GM12878 (cell line): ENCODE data around the gene ADH1C. TPM values are rescaled to one million over a fixed set of nuclear protein-coding genes. Genes with fewer than 3 reads are reported as not detected.

ENCODE experiments used
- ATAC-seq: fragments of 200-7000 bp; cut with Tn5 transposase; 3 replicates; pipeline ENCODE4 v1.9.1; 2020; ENCODE audit warnings: mild to moderate bottlenecking, moderate library complexity
- BruUV-seq: library from RNA; stranded (reverse); fragments of 400-500 nt; replicated peaks from 2 replicates; lab custom pipeline; 2021; lab: Mats Ljungman, UMichigan
- CTCF ChIA-PET: fragments of 300-600 bp; sonication (Branson Sonifier 250); formaldehyde crosslinking; extraction: SDS; loops from one replicate; lab custom pipeline; 2021; ENCODE audit warnings: inconsistent platforms; lab: Yijun Ruan, JAX
- POLR2A ChIA-PET: fragments of 350-600 bp; formaldehyde crosslinking; extraction: SDS; loops from one replicate; lab custom pipeline; 2021; ENCODE audit warnings: inconsistent platforms; lab: Charles Lee
- RAD21 ChIA-PET: fragments of 300-600 bp; sonication (Branson Sonifier 250); formaldehyde crosslinking; loops from one replicate; lab custom pipeline; 2023; ENCODE audit warnings: antibody characterized with exemption; ENCODE audit not compliant: unreplicated experiment; lab: Charles Lee
- SMC1A ChIA-PET: fragments of 300-600 bp; sonication (Branson Sonifier 250); formaldehyde crosslinking; loops from one replicate; lab custom pipeline; 2023; ENCODE audit not compliant: unreplicated experiment, uncharacterized antibody; lab: Charles Lee
- DNase-seq: peaks from one replicate; pipeline ENCODE4 v3.0.0-alpha.2; 2011; ENCODE audit warnings: low read depth, low spot score
- FAIRE-seq: peaks from 3 replicates; lab custom pipeline; 2011; peaks lifted over from hg19 to GRCh38; lab: Jason Lieb, UNC
- H2AFZ ChIP-seq: 2 replicates; pipeline ENCODE4 v1.6.0; 2011; ENCODE audit warnings: low read depth, low read length, control low read depth; ENCODE audit not compliant: control insufficient read depth
- H3K27ac ChIP-seq: 2 replicates; pipeline ENCODE4 v1.5.1; 2011; ENCODE audit warnings: control low read depth; ENCODE audit not compliant: control insufficient read depth, insufficient read depth
- H3K27me3 ChIP-seq, 2 experiments: replicated peaks in 1 of 2; 2 replicates each; pipeline versions ENCODE4 v1.6.0 to v1.6.1; 2011; ENCODE audit warnings: low read length in 1 of 2; ENCODE audit not compliant: control insufficient read depth in 2 of 2, insufficient read depth in 2 of 2
- H3K36me3 ChIP-seq, 2 experiments: 2 replicates each; pipeline ENCODE4 v1.5.1; 2011; ENCODE audit warnings: low read length in 1 of 2; ENCODE audit not compliant: control insufficient read depth in 2 of 2, insufficient read depth in 2 of 2
- H3K4me1 ChIP-seq: 2 replicates; pipeline ENCODE4 v1.6.1; 2011; ENCODE audit warnings: mild to moderate bottlenecking, low read length, moderate library complexity, mixed read lengths; ENCODE audit not compliant: control insufficient read depth, insufficient read depth
- H3K4me2 ChIP-seq: 2 replicates; pipeline ENCODE4 v1.6.0; 2011; ENCODE audit warnings: control low read depth; ENCODE audit not compliant: control insufficient read depth, insufficient read depth
- H3K4me3 ChIP-seq: fragments of 200-600 bp; sonication (generic); 2 replicates; pipeline ENCODE4 v1.5.1; 2016
- H3K79me2 ChIP-seq: 2 replicates; pipeline ENCODE4 v1.6.0; 2011; ENCODE audit warnings: low read length; ENCODE audit not compliant: control insufficient read depth, insufficient read depth
- H3K9ac ChIP-seq: 2 replicates; pipeline ENCODE4 v1.8.0; 2011; ENCODE audit warnings: low read length, control low read depth, mixed read lengths; ENCODE audit not compliant: control insufficient read depth, insufficient read depth
- H3K9me3 ChIP-seq: replicated peaks from 3 replicates; pipeline ENCODE4 v1.5.1; 2011; ENCODE audit warnings: mild to moderate bottlenecking, low read length; ENCODE audit not compliant: control insufficient read depth, insufficient read depth
- H4K20me1 ChIP-seq: 2 replicates; pipeline ENCODE4 v1.6.0; 2011; ENCODE audit not compliant: control insufficient read depth, insufficient read depth
- CBX5 ChIP-seq: sonication (generic); IDR thresholded peaks from 2 replicates; pipeline ENCODE4 v1.6.1; 2016; ENCODE audit warnings: low read depth, moderate library complexity, mild to moderate bottlenecking, inconsistent platforms
- CHD2 ChIP-seq: IDR thresholded peaks from 2 replicates; pipeline ENCODE4 v1.6.1; 2011; ENCODE audit warnings: low read depth, low read length, improper control_type of control experiment, borderline replicate concordance
- CREB1 ChIP-seq: IDR thresholded peaks from 2 replicates; pipeline ENCODE4 v1.6.1; 2012; ENCODE audit warnings: low read depth, mild to moderate bottlenecking, inconsistent platforms
- CREM ChIP-seq: IDR thresholded peaks from 2 replicates; pipeline ENCODE4 v1.6.1; 2014; ENCODE audit warnings: antibody characterized with exemption, low read depth
- E4F1 ChIP-seq: fragments of 450-650 bp; IDR thresholded peaks from 2 replicates; pipeline ENCODE4 v1.6.1; 2018; ENCODE audit warnings: borderline replicate concordance, mild to moderate bottlenecking; ENCODE audit not compliant: partially characterized antibody
- ETV6 ChIP-seq, 2 experiments: fragments of 450-650 bp in 1 of 2; IDR thresholded peaks in 1 of 2; conservative IDR thresholded peaks in 1 of 2; 2 replicates each; pipeline ENCODE4 v1.6.1; 2014; ENCODE audit warnings: antibody characterized with exemption in 1 of 2, borderline replicate concordance in 1 of 2, low read depth in 1 of 2, mild to moderate bottlenecking in 1 of 2, moderate library complexity in 1 of 2
- GATAD2B ChIP-seq: fragments of 450-650 bp; conservative IDR thresholded peaks from 2 replicates; pipeline ENCODE4 v1.6.1; 2017; ENCODE audit warnings: low read depth, mild to moderate bottlenecking, moderate library complexity
- HDAC2 ChIP-seq: fragments of 200-600 bp; sonication (generic); IDR thresholded peaks from 2 replicates; pipeline ENCODE4 v1.6.1; 2017
- IRF3 ChIP-seq: fragments of 450-650 bp; IDR thresholded peaks from 2 replicates; pipeline ENCODE4 v1.6.1; 2014; ENCODE audit warnings: mild to moderate bottlenecking
- IRF4 ChIP-seq: IDR thresholded peaks from 2 replicates; pipeline ENCODE4 v1.6.1; 2011; ENCODE audit warnings: low read depth, low read length
- JUND ChIP-seq: IDR thresholded peaks from 2 replicates; pipeline ENCODE4 v1.6.1; 2012; ENCODE audit warnings: low read depth, mild to moderate bottlenecking, low read length, improper control_type of control experiment, moderate library complexity
- MAX ChIP-seq: IDR thresholded peaks from 2 replicates; pipeline ENCODE4 v1.6.1; 2012; ENCODE audit warnings: low read depth, low read length, improper control_type of control experiment
- MTA3 ChIP-seq: IDR thresholded peaks from 2 replicates; pipeline ENCODE4 v1.6.1; 2012; ENCODE audit warnings: low read length, inconsistent platforms, borderline replicate concordance
- MYC ChIP-seq: IDR thresholded peaks from 2 replicates; pipeline ENCODE4 v1.6.1; 2011; ENCODE audit warnings: mild to moderate bottlenecking, low read length, moderate library complexity, inconsistent platforms; ENCODE audit not compliant: insufficient read depth, insufficient replicate concordance, insufficient read length, severe bottlenecking
- NFIC ChIP-seq: IDR thresholded peaks from 2 replicates; pipeline ENCODE4 v1.6.1; 2012; ENCODE audit warnings: low read depth, mild to moderate bottlenecking, inconsistent platforms, low read length, moderate library complexity
- NFXL1 ChIP-seq: fragments of 450-650 bp; IDR thresholded peaks from 2 replicates; pipeline ENCODE4 v1.6.1; 2017; ENCODE audit warnings: antibody characterized with exemption, mild to moderate bottlenecking, borderline replicate concordance
- RCOR1 ChIP-seq: conservative IDR thresholded peaks from 2 replicates; pipeline ENCODE4 v1.6.1; 2012; ENCODE audit warnings: low read depth, low read length, improper control_type of control experiment
- SRF ChIP-seq, 2 experiments: IDR thresholded peaks; 2 replicates each; pipeline ENCODE4 v1.6.1; 2011; ENCODE audit warnings: low read depth in 2 of 2, low read length in 2 of 2, mild to moderate bottlenecking in 1 of 2, moderate library complexity in 1 of 2
- WGBS: methylation state at CpG from one replicate; pipeline ENCODE4 v1.1.6; 2016; ENCODE audit warnings: low lambda C conversion rate; ENCODE audit not compliant: insufficient replicate concordance, insufficient coverage; ENCODE audit errors: missing lambda C conversion rate; 5-methylcytosine and 5-hydroxymethylcytosine counted together
- in situ Hi-C: fragments of 300-500 bp; cut with MboI; formaldehyde crosslinking; loops from 9 replicates; pipeline ENCODE4 v1.14.3; 2018; ENCODE audit warnings: mixed read lengths
- intact Hi-C: fragments of 100-400 bp; cut with micrococcal nuclease; formaldehyde crosslinking; loops from one replicate; pipeline ENCODE4 v1.14.2; 2022; ENCODE audit not compliant: unreplicated experiment
- polyA plus RNA-seq, 11 experiments: library from polyadenylated mRNA; depleted of rRNA in 4 of 11; unstranded in 6 of 11; stranded (reverse) in 5 of 11; fragments of >200 nt; fragmentation: Nextera tagmentation in 4 of 11; fragmentation: Illumina TruSeq in 1 of 11; extraction: Ambion mirVana in 4 of 11; extraction: Trizol in 1 of 11; gene quantifications; 1 replicate in 1 of 11; 2 replicates in 10 of 11; pipeline versions ENCODE4 v1.2.1 to v1.2.3, GENCODE V29; 2011 to 2016; ENCODE audit warnings: inconsistent platforms in 2 of 11, missing spikeins in 2 of 11, low read depth in 1 of 11
- total RNA-seq, 4 experiments: library from RNA; depleted of rRNA in 3 of 4; stranded (reverse); fragments of >200 nt in 3 of 4; fragmentation: Illumina TruSeq in 1 of 4; extraction: Trizol in 1 of 4; gene quantifications; 2 replicates each; pipeline versions ENCODE4 v1.2.1 to v1.2.3, GENCODE V29; 2013 to 2021

The ADH1C gene
- total and polyA plus RNA-seq, 10 of the 15 experiments (the other 5 are each of a cell fraction or from before 2014, with no cell fraction given), result 0.04 to 1.1 (median 0.10) TPM; not detected in 3

GRCh38 chr4:99357948-99358347 is 5.4 kb upstream of the ADH1C start:
- FAIRE-seq (no peak), ATAC-seq (no peak), DNase-seq (no peak)
- H3K9me3 ChIP-seq, result no peaks in the 10 kb centered on the region
- ChIA-PET SMC1A (interaction anchor here (0.8 kb wide), 1 partner anchor 12 kb away, joined by 3 read pairs; no protein-coding TSS in a partner anchor), CTCF (no interaction called here), RAD21 (no interaction called here), POLR2A (no interaction called here)
- BruUV-seq, result no TSS peak
- no peak overlapping the region for H3K4me3 ChIP-seq
- no peaks in the 10 kb centered on the region for H4K20me1 ChIP-seq
- intact Hi-C loops, result no loop called here
- no peaks in the 10 kb centered on the region for H3K27me3 ChIP-seq
- no peak overlapping the region for H3K27ac ChIP-seq
- no peak overlapping the region for H2AFZ ChIP-seq
- no peak overlapping the region for H3K4me2 ChIP-seq
- H3K36me3 ChIP-seq, result no peaks in the 10 kb centered on the region
- no peaks in the 10 kb centered on the region for H3K4me1 ChIP-seq
- in situ Hi-C loops, result no loop called here
- no peak overlapping the region for H3K9ac ChIP-seq
- WGBS, result 48% methylated on average over 2 of the region's 2 CpGs
- TF ChIP-seq SRF (IDR thresholded peaks at IDR 0.05; ENCODE audit: low read depth in 2 of 2, low read length in 2 of 2) (no peak), NFIC (no peak), IRF4 (no peak), CBX5 (no peak), MTA3 (no peak), ETV6 (conservative IDR thresholded peaks at IDR 0.05 in 1 of 2, IDR thresholded peaks at IDR 0.05 in 1 of 2; ENCODE audit: borderline replicate concordance in 1 of 2, low read depth in 1 of 2) (no peak), JUND (no peak), E4F1 (no peak), GATAD2B (no peak), CHD2 (no peak), RCOR1 (no peak), HDAC2 (no peak), CREM (no peak), NFXL1 (no peak), MAX (no peak), CREB1 (no peak), MYC (no peak), IRF3 (no peak)
- H3K79me2 ChIP-seq, result no peaks in the 10 kb centered on the region
